Measurements from ENCODE around the gene CHST15. TPM values are rescaled to one million over a fixed set of nuclear protein-coding genes. Genes with fewer than 3 reads are reported as not detected.

Gene CHST15
- total and polyA plus RNA-seq, 2 experiments from 2014 or later, result 0.06 to 0.11 TPM

- Histone ChIP-seq H3K79me2 (ENCODE audit: insufficient read depth) (no peaks in the 10 kb centered on the region), H3K4me1 (ENCODE audit: insufficient read depth) (no peaks in the 10 kb centered on the region), H3K9me3 (ENCODE audit: low read depth) (no peaks in the 10 kb centered on the region), H3K9me2 (ENCODE audit: insufficient read depth) (no peaks in the 10 kb centered on the region), H3F3A (ENCODE audit: insufficient read depth) (no peaks in the 10 kb centered on the region), H4K20me1 (ENCODE audit: insufficient read depth) (no peaks in the 10 kb centered on the region), H3K4me3 (no peak overlapping the region), H3K9ac (no peak overlapping the region), H3K27ac (no peak overlapping the region), H3K36me3 (ENCODE audit: low read depth) (no peaks in the 10 kb centered on the region), H3K27me3 (replicated peaks; ENCODE audit: insufficient read depth) (peaks cover 18% of the 10 kb centered on the region), H3K4me2 (ENCODE audit: unreplicated experiment) (no peak overlapping the region), H2AFZ (no peak overlapping the region)
- in situ Hi-C loops (cut with MboI), result no loop called here
- TF ChIP-seq EZH2phosphoT487 (IDR thresholded peaks at IDR 0.05; ENCODE audit: insufficient read depth, low read depth) (no peak), EZH2 (IDR thresholded peaks at IDR 0.05; ENCODE audit: insufficient read depth, poor library complexity, severe bottlenecking) (no peak)
- no peak for DNase-seq
- 85 to 86% methylated on average over 20 of the region's 20 CpGs for WGBS, 2 experiments (ENCODE audit: low coverage in 1 of 2, low lambda C conversion rate in 2 of 2, missing lambda C conversion rate in 2 of 2)
Observed at GRCh38 chr10:124010024-124010423, 83.4 kb downstream of the CHST15 start.

- in situ Hi-C loops (cut with MboI), result no loop called here
- Histone ChIP-seq H3K4me2 (ENCODE audit: unreplicated experiment) (no peak overlapping the region), H3K9me3 (ENCODE audit: low read depth) (no peaks in the 10 kb centered on the region), H3K9me2 (ENCODE audit: insufficient read depth) (no peaks in the 10 kb centered on the region), H3K79me2 (ENCODE audit: insufficient read depth) (no peaks in the 10 kb centered on the region), H3F3A (ENCODE audit: insufficient read depth) (no peaks in the 10 kb centered on the region), H3K4me1 (ENCODE audit: insufficient read depth) (no peaks in the 10 kb centered on the region), H2AFZ (no peak overlapping the region), H3K36me3 (ENCODE audit: low read depth) (no peaks in the 10 kb centered on the region), H3K27ac (no peak overlapping the region), H3K9ac (no peak overlapping the region), H4K20me1 (ENCODE audit: insufficient read depth) (no peaks in the 10 kb centered on the region), H3K4me3 (no peak overlapping the region), H3K27me3 (replicated peaks; ENCODE audit: insufficient read depth) (peaks cover 18% of the 10 kb centered on the region)
- WGBS, 2 experiments (ENCODE audit: low coverage in 1 of 2, low lambda C conversion rate in 2 of 2, missing lambda C conversion rate in 2 of 2), result 61 to 62% methylated on average over 16 of the region's 16 CpGs
- TF ChIP-seq EZH2phosphoT487 (IDR thresholded peaks at IDR 0.05; ENCODE audit: insufficient read depth, low read depth) (no peak), EZH2 (IDR thresholded peaks at IDR 0.05; ENCODE audit: insufficient read depth, poor library complexity, severe bottlenecking) (no peak)
- no peak for DNase-seq
Observed at GRCh38 chr10:124009231-124010015, 84.0 kb downstream of the CHST15 start.

GRCh38 chr10:124008681-124009080 lies 84.7 kb downstream of the CHST15 start:
- Histone ChIP-seq H3K27ac (no peak overlapping the region), H3K4me3 (no peak overlapping the region), H2AFZ (no peak overlapping the region), H3F3A (ENCODE audit: insufficient read depth) (no peaks in the 10 kb centered on the region), H3K9ac (no peak overlapping the region), H4K20me1 (ENCODE audit: insufficient read depth) (no peaks in the 10 kb centered on the region), H3K4me2 (ENCODE audit: unreplicated experiment) (no peak overlapping the region), H3K9me3 (ENCODE audit: low read depth) (no peaks in the 10 kb centered on the region), H3K27me3 (replicated peaks; ENCODE audit: insufficient read depth) (peaks cover 18% of the 10 kb centered on the region), H3K36me3 (ENCODE audit: low read depth) (no peaks in the 10 kb centered on the region), H3K4me1 (ENCODE audit: insufficient read depth) (no peaks in the 10 kb centered on the region), H3K9me2 (ENCODE audit: insufficient read depth) (no peaks in the 10 kb centered on the region), H3K79me2 (ENCODE audit: insufficient read depth) (no peaks in the 10 kb centered on the region)
- 53 to 56% methylated on average over 10 of the region's 10 CpGs for WGBS, 2 experiments (ENCODE audit: low coverage in 1 of 2, low lambda C conversion rate in 2 of 2, missing lambda C conversion rate in 2 of 2)
- in situ Hi-C loops (cut with MboI), result no loop called here
- DNase-seq, result no peak
- TF ChIP-seq EZH2phosphoT487 (IDR thresholded peaks at IDR 0.05; ENCODE audit: insufficient read depth, low read depth), result no peak
- TF ChIP-seq EZH2 (IDR thresholded peaks at IDR 0.05; ENCODE audit: insufficient read depth, poor library complexity, severe bottlenecking), result no peak

GRCh38 chr10:124008187-124008586 lies 85.2 kb downstream of the CHST15 start:
- H2AFZ ChIP-seq, result no peak overlapping the region
- peaks cover 18% of the 10 kb centered on the region for H3K27me3 ChIP-seq (replicated peaks; ENCODE audit: insufficient read depth)
- no peak overlapping the region for H3K4me3 ChIP-seq
- H3K9ac ChIP-seq, result no peak overlapping the region
- no peak overlapping the region for H3K27ac ChIP-seq
- no peaks in the 10 kb centered on the region for H3K9me3 ChIP-seq (ENCODE audit: low read depth)
- TF ChIP-seq EZH2phosphoT487 (IDR thresholded peaks at IDR 0.05; ENCODE audit: insufficient read depth, low read depth) (no peak), EZH2 (IDR thresholded peaks at IDR 0.05; ENCODE audit: insufficient read depth, poor library complexity, severe bottlenecking) (no peak)
- no peaks in the 10 kb centered on the region for H4K20me1 ChIP-seq (ENCODE audit: insufficient read depth)
- H3K4me2 ChIP-seq (ENCODE audit: unreplicated experiment), result no peak overlapping the region
- no peaks in the 10 kb centered on the region for H3K79me2 ChIP-seq (ENCODE audit: insufficient read depth)
- H3K36me3 ChIP-seq (ENCODE audit: low read depth), result no peaks in the 10 kb centered on the region
- WGBS, 2 experiments (ENCODE audit: low coverage in 1 of 2, low lambda C conversion rate in 2 of 2, missing lambda C conversion rate in 2 of 2), result 65% methylated on average over 14 of the region's 14 CpGs
- no peaks in the 10 kb centered on the region for H3K4me1 ChIP-seq (ENCODE audit: insufficient read depth)
- no peaks in the 10 kb centered on the region for H3K9me2 ChIP-seq (ENCODE audit: insufficient read depth)
- DNase-seq, result no peak
- H3F3A ChIP-seq (ENCODE audit: insufficient read depth), result no peaks in the 10 kb centered on the region
- in situ Hi-C loops (cut with MboI), result no loop called here
